ENCODE data around the gene ADAMTSL1. TPM values are rescaled to one million over a fixed set of nuclear protein-coding genes. Genes with fewer than 3 reads are reported as not detected.

Gene ADAMTSL1
- total and polyA plus RNA-seq, 8 donors = 1.1 to 98.8 (median 8.4) TPM

GRCh38 chr9:18569941-18570630, 96.1 kb downstream of the ADAMTSL1 start:
- peaks cover 0 to 4% (median 0%) of the 10 kb centered on the region in 4 donors for H3K4me1 ChIP-seq
- intact Hi-C loops (cut with DNase I; ENCODE audit: low total_unique reads) = no loop called here
- no peak for DNase-seq
- no peak for TF ChIP-seq POLR2A (IDR thresholded peaks at IDR 0.05)
- no peak for TF ChIP-seq EP300 (IDR thresholded peaks at IDR 0.05)
- no peak for TF ChIP-seq CTCF (IDR thresholded peaks at IDR 0.05)
- no peak for TF ChIP-seq POLR2AphosphoS5 (IDR thresholded peaks at IDR 0.05)
- WGBS, 5 donors = 82 to 94% (median 91%) methylated on average over 3 of the region's 3 CpGs
- no peak overlapping the region for H3K4me3 ChIP-seq
- H3K9me3 ChIP-seq = no peaks in the 10 kb centered on the region
- H3K27ac ChIP-seq = no peak overlapping the region
- H3K27me3 ChIP-seq = no peaks in the 10 kb centered on the region
- no peaks in the 10 kb centered on the region for H3K36me3 ChIP-seq

- 83 to 95% (median 92%) methylated on average over 1 of the region's 1 CpG for WGBS, 5 donors
- no peak for TF ChIP-seq CTCF (IDR thresholded peaks at IDR 0.05)
- no peak for TF ChIP-seq POLR2A (IDR thresholded peaks at IDR 0.05)
- no peak for TF ChIP-seq POLR2AphosphoS5 (IDR thresholded peaks at IDR 0.05)
Measured at GRCh38 chr9:18573021-18573556, 99.1 kb downstream of the ADAMTSL1 start.

GRCh38 chr9:18575686-18576085, 101.7 kb downstream of the ADAMTSL1 start:
- Histone ChIP-seq H3K36me3 (no peaks in the 10 kb centered on the region), H3K9me3 (no peaks in the 10 kb centered on the region), H3K27ac (no peak overlapping the region), H3K4me3 (no peak overlapping the region), H3K4me1 (peaks cover 0 to under 1% (median 0%) of the 10 kb centered on the region in 4 donors), H3K27me3 (no peaks in the 10 kb centered on the region)
- 45 to 50% (median 47%) methylated on average over 1 of the region's 1 CpG for WGBS, 5 donors
- no peak for DNase-seq
- TF ChIP-seq POLR2AphosphoS5 (IDR thresholded peaks at IDR 0.05) (no peak), CTCF (IDR thresholded peaks at IDR 0.05) (no peak), EP300 (IDR thresholded peaks at IDR 0.05) (no peak), POLR2A (IDR thresholded peaks at IDR 0.05) (no peak)
- intact Hi-C loops (cut with DNase I; ENCODE audit: low total_unique reads) = no loop called here

More at GRCh38 chr9:18573021-18573556, 99.1 kb downstream of the ADAMTSL1 start:
- intact Hi-C loops (cut with DNase I; ENCODE audit: low total_unique reads) = no loop called here
- no peak overlapping the region for H3K27ac ChIP-seq
- H3K4me1 ChIP-seq = peaks cover 0 to 4% (median 0%) of the 10 kb centered on the region in 4 donors
- no peak overlapping the region for H3K4me3 ChIP-seq
- H3K36me3 ChIP-seq = no peaks in the 10 kb centered on the region
- no peaks in the 10 kb centered on the region for H3K9me3 ChIP-seq
- H3K27me3 ChIP-seq = no peaks in the 10 kb centered on the region
- DNase-seq = no peak

GRCh38 chr9:18579536-18579935, 105.6 kb downstream of the ADAMTSL1 start:
- Histone ChIP-seq H3K9me3 (no peaks in the 10 kb centered on the region), H3K4me3 (no peak overlapping the region), H3K36me3 (no peaks in the 10 kb centered on the region), H3K27ac (no peak overlapping the region), H3K4me1 (no peaks in the 10 kb centered on the region), H3K27me3 (no peaks in the 10 kb centered on the region)
- TF ChIP-seq EP300 (IDR thresholded peaks at IDR 0.05) = no peak
- DNase-seq = no peak
- 93 to 96% (median 95%) methylated on average over 2 of the region's 2 CpGs for WGBS, 5 donors
- intact Hi-C loops (cut with DNase I; ENCODE audit: low total_unique reads) = no loop called here

- Histone ChIP-seq H3K27me3 (no peaks in the 10 kb centered on the region), H3K4me3 (no peak overlapping the region), H3K4me1 (no peaks in the 10 kb centered on the region), H3K9me3 (no peaks in the 10 kb centered on the region), H3K27ac (no peak overlapping the region), H3K36me3 (no peaks in the 10 kb centered on the region)
- DNase-seq = no peak
- intact Hi-C loops (cut with DNase I; ENCODE audit: low total_unique reads) = no loop called here
- TF ChIP-seq CTCF (IDR thresholded peaks at IDR 0.05) (no peak), POLR2A (IDR thresholded peaks at IDR 0.05) (no peak), EP300 (IDR thresholded peaks at IDR 0.05) (no peak), POLR2AphosphoS5 (IDR thresholded peaks at IDR 0.05) (no peak)
- WGBS, 5 donors = 68 to 89% (median 78%) methylated on average over 1 of the region's 1 CpG
Measured at GRCh38 chr9:18580151-18580550, 106.2 kb downstream of the ADAMTSL1 start.

Measured in stomach (tissue), 9 donors.